Measurements from ENCODE around the gene SLC34A1.

The SLC34A1 gene

DNA sequence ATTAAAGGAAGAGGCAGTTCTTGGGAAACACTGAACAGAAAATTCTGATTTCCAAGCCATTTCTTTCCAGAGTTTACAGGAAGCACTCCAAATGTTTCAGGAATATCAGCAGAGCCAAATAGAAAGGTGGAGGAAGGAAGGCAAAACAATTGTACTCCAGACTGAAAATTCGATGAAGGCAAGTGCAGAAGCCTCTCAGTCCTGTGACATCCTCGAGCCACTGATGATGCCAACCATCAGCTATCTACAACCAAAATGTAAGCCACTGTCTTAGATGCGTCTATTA, 34.9 kb upstream of the SLC34A1 start:
- FAIRE-seq (no peak), DNase-seq (ENCODE audit: insufficient read length, low spot score) (no peak)
- TF ChIP-seq POLR2A (IDR thresholded peaks at IDR 0.05; ENCODE audit: low read depth, low read length): no peak

- no peak for FAIRE-seq
- no peak for TF ChIP-seq POLR2A (IDR thresholded peaks at IDR 0.05; ENCODE audit: low read depth, low read length)
- DNase-seq (ENCODE audit: insufficient read length, low spot score): no peak
Observed at GRCh38 chr5:177349762-177350161, 34.5 kb upstream of the SLC34A1 start.

GRCh38 chr5:177350776-177351391, 33.4 kb upstream of the SLC34A1 start:
- FAIRE-seq: no peak
- TF ChIP-seq POLR2A (IDR thresholded peaks at IDR 0.05; ENCODE audit: low read depth, low read length): no peak

DNA sequence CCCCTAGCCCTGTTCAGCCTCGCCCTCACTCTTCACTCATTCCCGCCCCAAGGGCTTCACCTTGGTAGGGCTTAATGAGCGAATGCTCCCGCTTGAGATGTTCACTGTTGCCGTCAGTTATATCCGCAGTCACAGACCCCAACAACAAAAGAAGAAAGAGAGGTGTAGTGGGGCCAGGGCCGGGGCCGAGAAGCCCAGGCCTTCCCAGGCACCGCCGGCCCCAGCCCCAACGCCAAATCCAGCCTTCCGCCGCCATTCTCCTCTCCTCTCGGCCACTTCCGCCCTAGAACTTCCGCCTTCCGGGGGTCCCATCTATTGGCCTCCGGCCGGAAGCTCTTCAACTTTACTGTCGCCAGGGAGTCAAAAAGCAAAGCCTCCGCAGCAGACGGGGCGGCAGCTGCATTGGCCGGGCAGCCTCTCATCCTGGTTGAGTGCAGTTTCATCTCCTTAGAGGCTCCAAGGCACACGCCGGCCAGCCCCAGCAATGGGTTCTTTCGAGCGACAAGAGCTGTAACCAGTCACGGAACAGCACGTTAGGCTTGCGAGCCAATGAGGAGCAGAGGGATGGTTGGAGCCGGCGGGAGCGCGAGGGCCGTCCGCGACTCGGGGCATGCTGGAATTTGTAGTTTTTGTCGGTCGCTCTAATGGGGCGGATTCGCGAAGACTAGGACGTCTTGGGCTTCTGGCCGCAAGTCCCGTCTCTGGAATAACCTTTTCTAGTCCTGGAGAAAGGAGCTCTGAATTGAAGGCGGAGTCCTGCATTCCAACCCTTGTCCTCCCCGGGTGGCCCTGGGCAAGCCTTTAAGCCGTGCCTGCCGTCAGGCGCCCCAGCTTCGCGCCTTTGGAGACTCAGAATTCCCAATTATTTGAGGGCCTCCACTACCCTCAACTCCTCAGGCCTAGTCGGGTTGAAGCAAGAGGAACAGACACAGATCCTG, 32.6 kb upstream of the SLC34A1 start, which contains the start of gene LMAN2:
LMAN2 (minus strand) TSS at position 277 of the 938 bp plus-strand sequence; CDS start at position 256, 21 bp downstream.
- peak; percentile 95 for DNase-seq (ENCODE audit: insufficient read length, low spot score)
- peak; percentile 52; the same call in 1 of the 2 replicates for TF ChIP-seq POLR2A (IDR thresholded peaks at IDR 0.05; ENCODE audit: low read depth, low read length)
- no peak for FAIRE-seq

More at GRCh38 chr5:177350776-177351391, 33.4 kb upstream of the SLC34A1 start:
- DNase-seq (ENCODE audit: insufficient read length, low spot score): no peak

DNA sequence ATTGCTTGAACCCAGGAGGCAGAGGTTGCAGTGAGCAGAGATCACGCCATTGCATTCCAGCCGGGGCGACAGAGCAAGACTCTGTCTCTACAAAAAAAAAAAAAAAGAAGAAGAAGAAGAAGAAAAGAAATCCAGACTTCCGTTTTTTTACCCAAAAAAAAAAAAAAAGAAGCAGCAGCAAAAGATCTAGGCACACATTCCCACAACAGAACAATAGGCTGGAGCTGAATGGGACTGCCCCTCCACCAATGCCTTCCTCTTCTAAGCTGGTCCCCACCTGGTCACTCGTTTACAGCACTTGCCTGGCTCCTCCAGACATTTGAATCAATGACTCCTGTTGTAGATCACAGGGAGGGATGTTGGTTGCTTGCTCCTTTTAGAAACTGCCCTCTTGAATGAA, 31.1 kb upstream of the SLC34A1 start:
- FAIRE-seq (no peak), DNase-seq (ENCODE audit: insufficient read length, low spot score) (no peak)
- TF ChIP-seq POLR2A (IDR thresholded peaks at IDR 0.05; ENCODE audit: low read depth, low read length): no peak

DNA sequence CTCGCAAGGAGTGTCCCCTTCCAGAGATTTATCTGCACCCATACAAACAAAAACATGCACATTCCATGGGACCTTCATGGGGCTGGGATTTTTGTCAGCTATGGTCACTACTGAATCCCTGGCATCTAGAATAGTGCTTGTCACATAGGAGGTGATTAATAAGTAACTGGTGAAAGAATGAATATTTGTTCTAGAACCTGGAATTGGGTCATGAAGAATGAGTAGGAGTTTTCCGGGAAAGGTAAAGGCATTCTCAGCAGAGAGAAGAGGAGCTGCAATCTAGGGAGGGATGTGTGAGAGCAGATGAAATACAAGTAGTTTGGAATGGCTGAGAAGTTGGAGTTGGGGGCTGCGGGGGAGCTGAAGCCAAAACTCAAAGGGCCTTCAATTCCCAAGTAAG, 30.0 kb upstream of the SLC34A1 start:
- FAIRE-seq: no peak
- DNase-seq (ENCODE audit: insufficient read length, low spot score): no peak
- TF ChIP-seq POLR2A (IDR thresholded peaks at IDR 0.05; ENCODE audit: low read depth, low read length): no peak

- DNase-seq (ENCODE audit: insufficient read length, low spot score): no peak
- no peak for TF ChIP-seq POLR2A (IDR thresholded peaks at IDR 0.05; ENCODE audit: low read depth, low read length)
Observed at GRCh38 chr5:177354711-177355110, 29.5 kb upstream of the SLC34A1 start.

DNA sequence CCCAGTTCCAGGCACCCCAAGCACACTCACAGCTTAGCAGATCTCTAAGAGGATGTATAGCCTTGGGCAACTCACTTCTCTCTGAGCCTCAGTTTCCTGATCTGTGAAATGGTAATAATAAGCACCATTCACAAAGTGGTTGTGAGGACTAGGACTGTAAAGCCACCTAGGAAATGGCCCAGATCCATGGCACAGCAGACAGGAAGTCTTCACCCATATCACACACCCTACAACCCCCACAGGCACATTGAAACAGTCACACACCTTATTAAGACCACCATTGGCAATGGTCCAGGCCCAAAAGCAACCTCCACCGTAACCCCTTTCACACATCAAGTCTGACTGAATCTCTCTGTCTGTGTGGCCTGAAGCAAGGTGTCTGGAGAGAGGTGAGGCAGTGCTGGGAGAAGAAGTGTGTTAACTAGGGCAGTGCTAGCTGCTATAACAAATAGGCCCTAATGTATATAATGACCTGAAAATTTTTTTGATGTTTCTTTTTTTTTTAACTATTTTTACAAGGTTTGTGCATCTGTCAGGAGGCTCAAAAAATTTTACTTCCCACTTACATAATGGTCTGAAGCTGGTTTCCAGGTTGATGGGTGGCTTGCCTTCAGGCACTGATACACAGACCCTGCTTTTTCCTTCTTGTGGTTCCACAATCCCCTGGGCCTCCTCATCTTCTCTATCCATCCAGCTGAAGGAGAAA, 28.9 kb upstream of the SLC34A1 start:
- no peak for FAIRE-seq
- no peak for DNase-seq (ENCODE audit: insufficient read length, low spot score)
- no peak for TF ChIP-seq POLR2A (IDR thresholded peaks at IDR 0.05; ENCODE audit: low read depth, low read length)

More at GRCh38 chr5:177354711-177355110, 29.5 kb upstream of the SLC34A1 start:
- no peak for FAIRE-seq

GRCh38 chr5:177355868-177356168, 28.4 kb upstream of the SLC34A1 start:
- FAIRE-seq: no peak
- DNase-seq (ENCODE audit: insufficient read length, low spot score): no peak

GRCh38 chr5:177356746-177357145, 27.5 kb upstream of the SLC34A1 start:
- no peak for DNase-seq (ENCODE audit: insufficient read length, low spot score)
- TF ChIP-seq POLR2A (IDR thresholded peaks at IDR 0.05; ENCODE audit: low read depth, low read length): no peak
- no peak for FAIRE-seq

More at GRCh38 chr5:177355868-177356168, 28.4 kb upstream of the SLC34A1 start:
- TF ChIP-seq POLR2A (IDR thresholded peaks at IDR 0.05; ENCODE audit: low read depth, low read length): no peak

DNA sequence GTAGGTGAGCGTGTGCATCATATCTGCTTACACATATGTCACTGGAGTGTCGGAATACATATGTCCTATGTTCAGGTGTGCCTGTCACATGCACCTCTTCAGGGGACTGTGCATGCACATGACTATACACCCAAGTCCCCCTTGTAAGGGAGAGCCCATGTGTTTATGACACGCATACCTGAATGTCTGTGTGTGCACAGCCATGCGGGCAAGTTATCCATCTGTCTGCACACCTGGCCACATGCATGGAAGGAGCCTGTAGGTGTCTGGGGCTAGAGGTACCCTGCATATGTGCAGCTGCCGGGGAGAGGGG, 27.1 kb upstream of the SLC34A1 start:
- no peak for DNase-seq (ENCODE audit: insufficient read length, low spot score)
- TF ChIP-seq POLR2A (IDR thresholded peaks at IDR 0.05; ENCODE audit: low read depth, low read length): no peak
- no peak for FAIRE-seq

DNA sequence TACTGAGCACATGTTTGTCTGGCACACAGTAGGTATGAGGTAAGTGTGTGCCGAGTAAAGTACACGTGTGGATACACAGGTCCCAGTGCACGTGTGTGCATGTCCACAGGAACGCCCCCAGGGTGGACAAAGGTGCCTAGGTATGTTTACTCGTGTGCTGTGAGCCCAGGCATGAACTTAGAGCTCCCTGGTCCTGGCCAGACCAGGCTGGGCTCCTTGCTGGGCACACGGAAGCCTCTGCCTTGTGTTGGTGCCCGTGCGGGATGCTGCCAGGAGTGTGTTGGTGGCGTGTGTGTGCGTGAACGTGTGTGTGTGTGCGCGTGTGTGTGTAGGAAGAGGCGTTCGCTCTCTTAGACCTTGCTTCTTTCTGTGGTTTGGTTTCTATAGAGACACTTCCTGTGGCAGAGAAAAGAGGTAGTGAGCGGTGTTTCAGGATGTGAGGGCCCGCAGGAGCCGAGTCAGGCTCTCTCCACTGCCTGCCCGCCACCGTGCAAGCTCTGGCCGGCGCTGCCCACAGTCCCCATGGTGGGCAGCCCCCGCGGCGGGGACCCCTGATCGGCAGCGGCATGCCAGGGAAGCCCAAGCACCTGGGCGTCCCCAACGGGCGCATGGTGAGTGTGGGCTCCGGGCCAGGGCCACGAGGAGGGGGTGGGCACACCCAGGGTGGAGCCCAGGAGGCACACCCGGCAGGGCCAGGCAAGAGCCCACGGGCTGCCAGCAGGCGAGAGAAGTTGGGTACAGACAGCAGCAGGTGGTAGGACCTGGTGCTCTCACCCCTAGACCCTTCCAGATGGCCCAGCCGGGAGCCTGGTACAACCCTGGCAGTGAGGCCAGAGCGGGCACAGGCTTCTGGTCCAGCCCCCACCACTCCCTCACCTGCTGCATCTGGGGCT, 26.5 kb upstream of the SLC34A1 start, which contains the start of gene RGS14:
RGS14 (plus strand) TSS at position 466 of the 893 bp plus-strand sequence; CDS start at position 567, 101 bp downstream.
- peak; percentile 92 for DNase-seq (ENCODE audit: insufficient read length, low spot score)
- FAIRE-seq: no peak
- peak; percentile 39 for TF ChIP-seq POLR2A (IDR thresholded peaks at IDR 0.05; ENCODE audit: low read depth, low read length)

DNA sequence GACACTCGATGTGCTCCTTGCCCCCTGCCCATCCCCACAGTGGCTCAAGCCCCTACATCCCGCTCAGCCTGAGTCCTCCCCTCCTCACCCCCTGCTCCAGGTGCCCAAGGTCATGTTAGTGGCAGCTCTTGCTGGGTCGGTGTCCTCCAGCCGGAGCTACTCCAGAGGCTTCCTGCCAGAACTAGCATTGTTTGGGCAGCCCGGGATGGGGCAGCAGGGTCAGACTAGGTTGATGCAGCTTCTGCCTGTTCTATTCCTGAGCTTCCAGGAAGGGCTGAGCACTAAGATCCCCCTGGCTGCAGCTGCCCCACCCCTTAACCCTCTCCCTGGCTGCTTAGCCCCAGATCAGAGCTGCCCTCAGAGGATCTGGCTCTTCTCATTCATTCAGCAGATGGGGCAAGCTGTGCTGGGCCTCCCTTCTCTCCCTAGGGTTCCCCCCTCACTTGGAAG, 25.8 kb upstream of the SLC34A1 start:
- FAIRE-seq: no peak
- TF ChIP-seq POLR2A (IDR thresholded peaks at IDR 0.05; ENCODE audit: low read depth, low read length): no peak
- DNase-seq (ENCODE audit: insufficient read length, low spot score): no peak
